GM19043 (cell line): Measurements from ENCODE around the gene C1orf115.
A peak's percentile ranks its signal among the peaks of the same experiment; 100 is the strongest.
"Not testable (repeated sequence)": the region's sequence is repeated elsewhere in the genome, so short reads cannot be mapped to it uniquely, and the experiment has no call there.

Experiments used
- ATAC-seq: cut with Tn5 transposase; IDR thresholded peaks from one replicate; pipeline ENCODE4 v1.9.1; 2021; ENCODE audit warnings: low read depth; ENCODE audit not compliant: unreplicated experiment

C1orf115 gene

GRCh38 chr1:220690140-220691052, at the start of gene C1orf115:
C1orf115 (plus strand) TSS chr1:220690363; CDS start chr1:220690403, 40 bp downstream.
- ATAC-seq = peak; percentile 93

- no peak for ATAC-seq
Observed at GRCh38 chr1:220642285-220642684, 47.9 kb upstream of the C1orf115 start.

- ATAC-seq = no peak
Observed at GRCh38 chr1:220652995-220653394, 37.2 kb upstream of the C1orf115 start.

DNA sequence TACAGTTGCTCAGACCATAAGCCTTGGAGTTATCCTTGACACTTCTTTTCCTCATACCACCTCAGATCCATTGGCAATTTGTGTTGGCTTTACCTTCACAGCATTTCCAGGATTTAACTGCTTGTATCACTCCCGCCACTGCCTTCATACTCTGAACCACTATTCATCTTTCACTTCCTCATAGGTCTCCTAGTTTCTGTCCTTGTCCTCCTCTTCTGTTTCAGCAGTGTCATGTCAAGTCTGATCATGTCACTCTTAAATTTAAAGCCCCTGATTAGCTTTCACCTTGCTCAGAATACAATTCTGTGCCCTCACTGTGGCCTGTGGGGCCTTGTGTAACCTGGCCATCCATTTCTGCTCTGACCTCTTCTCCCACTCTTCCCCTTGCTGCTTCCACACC, 34.7 kb upstream of the C1orf115 start:
- ATAC-seq = peak; percentile 96

DNA sequence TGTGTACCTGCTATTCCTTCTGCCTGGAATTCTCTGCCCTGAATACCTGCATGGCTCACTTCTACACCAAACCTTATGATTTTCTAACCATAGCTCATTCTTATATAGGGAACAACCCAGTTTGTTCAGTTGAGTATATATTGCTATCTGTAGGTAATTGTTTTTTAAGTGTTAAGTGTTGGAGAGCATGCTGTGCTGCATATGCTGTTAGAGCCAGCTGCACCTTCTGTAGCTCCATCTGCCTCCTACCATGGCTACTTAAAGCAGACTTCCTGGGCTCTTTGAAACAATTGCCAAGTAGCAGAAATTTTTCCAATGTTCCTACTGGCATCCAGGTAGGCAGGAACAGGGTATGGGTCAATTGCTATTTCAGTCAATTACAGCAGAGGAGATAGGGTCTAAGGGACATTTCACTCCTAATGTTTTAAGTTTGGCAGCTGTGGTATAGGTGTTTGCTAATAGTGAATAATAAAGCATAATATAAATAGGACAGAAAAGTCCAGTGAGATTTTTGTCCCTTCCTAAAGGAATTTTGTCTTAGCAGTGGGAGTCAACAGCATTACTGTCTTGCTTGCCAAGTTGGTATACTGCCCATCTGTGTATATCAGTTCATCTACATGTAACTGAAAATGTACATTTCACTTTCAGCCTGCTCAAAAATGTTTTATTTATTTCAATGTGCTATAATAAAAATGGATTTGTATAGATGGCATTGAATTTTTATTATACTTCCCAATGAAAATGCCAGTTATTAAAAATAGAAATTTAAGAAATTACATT, 34.0 kb upstream of the C1orf115 start:
- peak; percentile 13 for ATAC-seq

DNA sequence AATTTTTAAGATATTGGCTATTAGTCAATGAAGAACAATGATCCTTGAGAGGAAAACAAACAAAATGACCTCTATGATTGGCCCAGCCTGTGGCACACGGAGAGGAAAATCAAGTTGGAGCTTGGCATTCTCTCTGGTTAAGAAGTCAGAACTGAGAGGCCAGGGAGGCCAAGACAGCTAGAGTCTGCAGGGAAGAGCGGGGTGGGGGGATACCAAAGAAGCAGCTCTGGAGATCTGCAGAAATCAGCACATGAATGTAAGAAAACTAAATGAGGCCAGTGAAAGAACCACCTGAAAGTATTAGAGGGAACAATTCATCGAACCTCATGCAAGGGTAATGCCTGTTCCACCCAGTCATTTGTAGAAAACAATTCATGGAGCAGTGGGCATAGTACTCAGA, 23.8 kb upstream of the C1orf115 start:
- ATAC-seq = no peak

DNA sequence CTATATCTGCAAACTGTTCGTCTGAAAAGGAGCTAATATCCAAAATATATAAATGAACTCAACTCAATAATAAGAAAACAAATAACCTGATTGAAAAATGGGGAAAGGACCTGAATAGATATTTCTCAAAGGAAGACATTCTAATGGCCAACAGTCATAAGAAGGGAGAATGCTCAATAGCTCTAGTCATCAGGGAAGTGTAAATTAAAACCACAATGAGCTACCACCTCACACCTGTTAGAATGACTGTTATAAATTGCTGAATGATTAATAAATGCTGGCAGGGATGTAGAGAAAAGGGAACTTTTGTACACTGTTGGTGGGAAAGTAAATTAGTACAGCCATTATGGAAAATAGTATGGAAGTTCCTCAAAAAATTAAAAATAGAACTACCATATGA, 21.2 kb upstream of the C1orf115 start:
- ATAC-seq = no peak

- ATAC-seq = no peak
Observed at GRCh38 chr1:220670365-220670764, 19.8 kb upstream of the C1orf115 start.

GRCh38 chr1:220673921-220674320, 16.2 kb upstream of the C1orf115 start:
- no peak for ATAC-seq

DNA sequence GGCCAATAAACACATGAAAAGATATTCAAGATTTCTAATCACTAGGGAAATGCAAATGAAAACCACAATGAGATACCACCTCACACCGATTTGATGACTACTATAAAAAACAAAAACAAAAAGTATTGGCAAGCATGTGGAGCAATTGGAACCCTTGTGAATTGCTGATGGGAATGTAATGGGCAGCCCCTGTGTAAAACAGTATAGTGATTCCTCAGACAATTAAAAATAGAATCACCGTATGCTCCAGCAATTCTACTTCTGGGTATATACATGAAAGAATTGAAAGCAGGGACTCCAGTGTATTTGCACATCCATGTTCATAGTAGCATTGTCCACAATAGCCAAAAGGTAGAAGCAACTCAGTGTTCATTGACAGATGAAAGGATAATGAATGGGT, 12.9 kb upstream of the C1orf115 start:
- ATAC-seq = no peak

- ATAC-seq = peak; percentile 93
Observed at GRCh38 chr1:220680085-220680687, 10.0 kb upstream of the C1orf115 start.

- no peak for ATAC-seq
Observed at GRCh38 chr1:220681220-220681880, 8.8 kb upstream of the C1orf115 start.

- ATAC-seq = no peak
Observed at GRCh38 chr1:220682901-220683576, 7.1 kb upstream of the C1orf115 start.

GRCh38 chr1:220683716-220684115, 6.4 kb upstream of the C1orf115 start:
- ATAC-seq = not testable (repeated sequence)

DNA sequence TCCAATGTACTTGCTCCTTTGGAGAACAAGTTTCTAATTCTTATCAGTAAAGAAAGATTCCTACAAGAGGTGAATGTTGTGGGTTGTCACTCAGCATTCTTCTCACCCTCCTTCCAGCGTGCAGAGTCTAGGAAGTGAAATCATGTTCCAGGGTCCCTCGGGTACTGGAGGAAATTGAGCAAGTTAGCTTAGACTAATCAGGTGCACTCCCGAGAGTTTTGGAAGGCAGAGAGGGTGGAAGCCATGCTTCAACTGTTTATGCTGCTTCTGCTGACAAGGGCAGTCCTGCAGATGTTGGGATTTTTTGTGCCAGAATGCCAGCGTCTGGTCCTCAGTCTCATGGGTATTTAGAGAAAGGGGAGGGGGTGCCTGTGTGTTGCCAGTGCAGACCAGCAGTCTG, 5.3 kb upstream of the C1orf115 start:
- no peak for ATAC-seq

GRCh38 chr1:220685879-220686278, 4.3 kb upstream of the C1orf115 start:
- no peak for ATAC-seq

DNA sequence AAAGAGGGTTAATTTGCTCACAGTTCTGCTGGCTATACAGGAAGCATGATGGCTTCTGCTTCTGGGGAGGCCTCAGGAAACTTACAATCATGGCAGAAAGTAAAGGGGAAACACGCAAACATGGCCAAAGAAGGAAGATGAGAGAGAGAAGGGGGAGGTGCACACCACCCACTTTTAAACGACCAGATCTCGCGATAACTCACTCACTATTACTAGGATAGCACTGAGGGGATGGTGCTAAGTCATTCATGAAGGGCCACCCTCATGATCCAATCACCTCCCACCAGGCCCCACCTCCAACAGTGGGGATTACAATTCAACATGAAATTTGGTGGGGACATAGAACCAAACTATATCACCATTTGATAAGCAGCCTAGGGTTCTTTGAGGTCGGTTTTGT, 2.4 kb upstream of the C1orf115 start:
- ATAC-seq = no peak

- ATAC-seq = no peak
Observed at GRCh38 chr1:220689666-220690065, 497 bp upstream of the C1orf115 start.

DNA sequence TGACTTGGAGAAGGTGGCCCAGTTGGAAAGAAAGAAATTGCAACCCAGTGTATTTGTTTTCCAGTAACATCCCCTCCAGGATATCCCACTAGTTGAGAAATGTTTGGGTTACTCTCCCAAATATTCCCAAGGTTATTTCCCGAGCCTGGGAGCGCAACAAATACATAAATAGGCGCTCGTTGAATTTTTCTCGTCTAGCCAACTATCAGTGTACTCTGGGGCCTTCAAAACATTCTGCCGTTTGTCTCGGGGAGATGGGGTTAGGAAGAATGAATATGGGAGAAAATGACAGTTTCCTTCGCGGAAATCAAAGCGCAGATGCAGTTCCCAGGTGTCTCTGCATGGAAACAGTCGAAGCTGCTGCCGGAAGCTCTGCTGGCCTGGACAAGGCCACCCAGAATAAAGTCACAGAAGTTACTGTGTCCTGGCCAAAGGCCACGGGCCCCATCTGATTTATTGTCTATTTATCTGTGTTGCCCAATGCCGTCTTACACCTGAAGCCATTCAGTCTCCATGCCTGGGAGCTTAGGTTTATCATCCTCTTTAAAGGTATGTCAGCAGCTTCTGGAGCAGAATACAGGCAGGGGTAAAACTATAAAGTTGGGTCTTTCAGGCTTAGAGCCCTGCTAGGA, 1.0 kb downstream of the C1orf115 start:
- no peak for ATAC-seq
